Loucy (cell line): ENCODE measurements around the gene SYNGAP1.

Experiments
- H2AFZ ChIP-seq: fragments of 200-600 bp; sonication (generic); 2 replicates; pipeline ENCODE4 v1.6.0; 2016; ENCODE audit warnings: antibody characterized with exemption, mild to moderate bottlenecking, low read length, moderate library complexity
- H3F3A ChIP-seq: fragments of 200-600 bp; 2 replicates; pipeline ENCODE4 v1.6.0; 2016; ENCODE audit warnings: antibody characterized with exemption, low read depth, mild to moderate bottlenecking
- H3K27me3 ChIP-seq: fragments of 200-600 bp; sonication (generic); 2 replicates; pipeline ENCODE4 v1.6.1; 2014; ENCODE audit warnings: low read length, mild to moderate bottlenecking; ENCODE audit not compliant: insufficient read depth, poor library complexity, severe bottlenecking
- H3K36me3 ChIP-seq: fragments of 200-600 bp; sonication (generic); 2 replicates; pipeline ENCODE4 v1.6.1; 2016; ENCODE audit warnings: low read length; ENCODE audit not compliant: insufficient read depth
- H3K4me1 ChIP-seq: fragments of 200-600 bp; sonication (generic); 2 replicates; pipeline ENCODE4 v1.5.1; 2014; ENCODE audit warnings: low read length, mild to moderate bottlenecking; ENCODE audit not compliant: insufficient read depth, poor library complexity, severe bottlenecking
- H3K4me2 ChIP-seq: fragments of 200-600 bp; sonication (generic); 2 replicates; pipeline ENCODE4 v1.6.0; 2014; ENCODE audit warnings: antibody characterized with exemption, low read length, low read depth, mild to moderate bottlenecking; ENCODE audit not compliant: poor library complexity, severe bottlenecking
- H3K4me3 ChIP-seq: fragments of 200-600 bp; sonication (generic); 2 replicates; pipeline ENCODE4 v1.5.1; 2014; ENCODE audit warnings: low read length, mild to moderate bottlenecking, mixed read lengths; ENCODE audit not compliant: poor library complexity, severe bottlenecking
- H3K79me2 ChIP-seq: fragments of 200-600 bp; sonication (generic); 2 replicates; pipeline ENCODE4 v1.6.1; 2014; ENCODE audit warnings: low read length; ENCODE audit not compliant: insufficient read depth
- H3K9ac ChIP-seq: fragments of 200-600 bp; sonication (generic); 2 replicates; pipeline ENCODE4 v1.6.0; 2014; ENCODE audit warnings: mild to moderate bottlenecking, low read depth, low read length, moderate library complexity; ENCODE audit not compliant: poor library complexity, severe bottlenecking
- H3K9me2 ChIP-seq: fragments of 200-600 bp; sonication (generic); replicated peaks from 2 replicates; pipeline ENCODE4 v1.6.1; 2016; ENCODE audit warnings: low read depth, low read length, mixed read lengths
- H3K9me3 ChIP-seq: fragments of 200-600 bp; sonication (generic); 2 replicates; pipeline ENCODE4 v1.6.1; 2014; ENCODE audit warnings: mild to moderate bottlenecking, antibody characterized with exemption, low read length, low read depth; ENCODE audit not compliant: insufficient read depth
- H4K20me1 ChIP-seq: fragments of 200-600 bp; sonication (generic); 2 replicates; pipeline ENCODE4 v1.6.0; 2014; ENCODE audit warnings: antibody characterized with exemption, low read length, mild to moderate bottlenecking; ENCODE audit not compliant: insufficient read depth, poor library complexity, severe bottlenecking
- CTCF ChIP-seq: fragments of 200-600 bp; sonication (generic); conservative IDR thresholded peaks from 2 replicates; pipeline ENCODE4 v1.5.1; 2014; ENCODE audit warnings: mild to moderate bottlenecking, antibody characterized with exemption, low read length
- EZH2phosphoT487 ChIP-seq: fragments of 200-600 bp; IDR thresholded peaks from 2 replicates; pipeline ENCODE4 v1.6.1; 2018; ENCODE audit warnings: antibody characterized with exemption, mild to moderate bottlenecking, moderate library complexity, borderline replicate concordance

SYNGAP1 gene

GRCh38 chr6:33421344-33421643 is 1.4 kb downstream of the SYNGAP1 start:
- Histone ChIP-seq H3K9me2 (no peaks in the 10 kb centered on the region), H3K9me3 (no peaks in the 10 kb centered on the region), H3K9ac (peak overlapping the region; percentile 78), H4K20me1 (peaks cover 17% of the 10 kb centered on the region), H3K36me3 (no peaks in the 10 kb centered on the region), H3K4me1 (peaks cover 49% of the 10 kb centered on the region), H3K79me2 (peaks cover 36% of the 10 kb centered on the region), H3K4me3 (peak overlapping the region; percentile 78), H3K27me3 (no peaks in the 10 kb centered on the region), H2AFZ (no peak overlapping the region), H3F3A (0 out of 2 replicates have a peak, but pooled peaks cover 3% of the 10 kb centered on the region), H3K4me2 (peak overlapping the region; percentile 59)
- TF ChIP-seq CTCF: no peak
- TF ChIP-seq EZH2phosphoT487: no peak

- Histone ChIP-seq H3K9ac (no peak overlapping the region), H3K79me2 (peaks cover 35% of the 10 kb centered on the region), H3F3A (0 out of 2 replicates have a peak, but pooled peaks cover 4% of the 10 kb centered on the region), H3K9me2 (no peaks in the 10 kb centered on the region), H3K4me2 (peak overlapping the region; percentile 88), H4K20me1 (peaks cover 15% of the 10 kb centered on the region), H3K36me3 (no peaks in the 10 kb centered on the region), H3K9me3 (no peaks in the 10 kb centered on the region), H2AFZ (no peak overlapping the region), H3K4me1 (peaks cover 45% of the 10 kb centered on the region), H3K4me3 (no peak overlapping the region), H3K27me3 (no peaks in the 10 kb centered on the region)
- TF ChIP-seq CTCF (no peak), EZH2phosphoT487 (no peak)
These were observed 3.9 kb downstream of the SYNGAP1 start for GRCh38 chr6:33423777-33424176.

- no peaks in the 10 kb centered on the region for H3K36me3 ChIP-seq
- peak overlapping the region; percentile 83 for H2AFZ ChIP-seq
- 0 out of 2 replicates have a peak, but pooled peaks cover 4% of the 10 kb centered on the region for H3F3A ChIP-seq
- H3K27me3 ChIP-seq: no peaks in the 10 kb centered on the region
- H3K9ac ChIP-seq: peak overlapping the region; percentile 84
- peaks cover 19% of the 10 kb centered on the region for H4K20me1 ChIP-seq
- H3K4me2 ChIP-seq: peak overlapping the region; percentile 88
- H3K4me3 ChIP-seq: peak overlapping the region; percentile 84
- H3K79me2 ChIP-seq: peaks cover 26% of the 10 kb centered on the region; the same call in 1 of the 2 replicates
- TF ChIP-seq CTCF: no peak
- TF ChIP-seq EZH2phosphoT487: no peak
- H3K4me1 ChIP-seq: peaks cover 42% of the 10 kb centered on the region
- H3K9me2 ChIP-seq: no peaks in the 10 kb centered on the region
- no peaks in the 10 kb centered on the region for H3K9me3 ChIP-seq
These were observed 5.2 kb downstream of the SYNGAP1 start for GRCh38 chr6:33424855-33425667.
